T-helper 17 cell (primary cell): ENCODE measurements around the gene C9. TPM values are rescaled to one million over a fixed set of nuclear protein-coding genes. Genes with fewer than 3 reads are reported as not detected.
"Not testable (repeated sequence)": the region's sequence is repeated elsewhere in the genome, so short reads cannot be mapped to it uniquely, and the experiment has no call there.

Experiments used
- ATAC-seq: fragments of 150-1000 bp; cut with Tn5 transposase; 2 replicates; pipeline ENCODE4 v1.10.0; 2021; ENCODE audit warnings: mild to moderate bottlenecking, moderate library complexity
- DNase-seq, 3 donors: peaks; one replicate each; pipeline versions ENCODE4 v3.0.0 to v3.0.0-alpha.2; 2020 to 2021
- H3K9me3 ChIP-seq: one replicate; pipeline ENCODE4 v1.7.0; 2013; ENCODE audit warnings: low read length, mild to moderate bottlenecking; ENCODE audit not compliant: control insufficient read depth, poor library complexity, severe bottlenecking
- H3K27ac Mint-ChIP-seq: one replicate; pipeline ENCODE4 v1.8.0; 2022; ENCODE audit warnings: mild to moderate bottlenecking, moderate library complexity, mixed read lengths
- H3K27me3 Mint-ChIP-seq: one replicate; pipeline ENCODE4 v1.8.0; 2022; ENCODE audit warnings: mixed read lengths
- H3K36me3 Mint-ChIP-seq: one replicate; pipeline ENCODE4 v1.8.0; 2022; ENCODE audit warnings: low read depth, mixed read lengths
- H3K4me1 Mint-ChIP-seq: one replicate; pipeline ENCODE4 v1.8.0; 2022; ENCODE audit warnings: mild to moderate bottlenecking, mixed read lengths
- H3K4me3 Mint-ChIP-seq: one replicate; pipeline ENCODE4 v1.8.0; 2022; ENCODE audit warnings: mild to moderate bottlenecking, moderate library complexity, mixed read lengths
- total RNA-seq, 4 donors: library from RNA in 2 of 4; stranded (reverse) in 2 of 4; gene quantifications; one replicate each; pipeline ENCODE4 v1.2.3 and lab custom pipeline; 2022 to 2026

Gene C9
- total RNA-seq, 2 donors from 2014 or later: not detected

DNA sequence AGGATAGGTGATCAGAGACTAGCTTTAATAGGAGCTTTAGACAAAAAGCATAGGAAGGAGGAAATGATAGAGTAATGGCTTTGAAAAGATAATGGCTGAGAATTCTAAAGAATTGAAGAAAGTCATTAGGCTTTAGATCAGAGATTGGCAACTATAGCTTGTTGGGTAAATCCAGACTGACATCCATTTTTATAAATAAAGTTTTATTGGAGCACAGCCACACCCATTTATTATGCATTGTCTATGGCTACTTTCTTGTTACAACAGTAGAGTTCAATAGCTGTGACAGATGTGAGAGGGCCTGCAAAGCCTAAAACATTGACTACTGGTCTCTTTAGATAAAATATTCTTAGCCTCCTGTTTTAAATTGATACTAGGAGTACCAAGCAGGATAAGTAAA is 104.2 kb downstream of the C9 start:
- H3K9me3 ChIP-seq: no peaks in the 10 kb centered on the region
- ATAC-seq (no peak), DNase-seq (no peak)
- Mint-ChIP-seq H3K4me1 (peaks cover 11% of the 10 kb centered on the region), H3K4me3 (no peak overlapping the region), H3K27me3 (peaks cover 8% of the 10 kb centered on the region), H3K27ac (no peak overlapping the region), H3K36me3 (peaks cover 2% of the 10 kb centered on the region)

DNA sequence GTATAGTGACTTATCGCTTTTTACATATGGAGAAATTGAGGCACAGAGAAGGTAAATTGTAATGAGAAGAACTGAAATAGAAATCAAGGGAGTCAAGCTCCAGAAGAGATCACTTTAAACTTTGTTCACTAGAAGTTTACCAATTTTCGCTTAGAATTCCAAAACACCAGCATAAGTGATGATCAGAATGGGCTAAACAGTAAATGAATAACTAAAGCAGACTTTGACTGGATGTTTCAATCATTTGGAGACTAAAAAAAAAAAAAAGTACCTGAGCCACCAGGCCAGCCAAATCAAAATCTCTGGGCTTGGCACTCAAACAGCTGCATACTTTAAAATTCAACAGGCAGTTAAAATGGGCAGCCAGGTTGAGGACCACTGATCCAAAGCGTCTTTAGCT is 106.7 kb downstream of the C9 start:
- peaks cover 6% of the 10 kb centered on the region for H3K4me1 Mint-ChIP-seq
- H3K27me3 Mint-ChIP-seq: peaks cover 8% of the 10 kb centered on the region
- DNase-seq (no peak), ATAC-seq (no peak)
- H3K36me3 Mint-ChIP-seq: peaks cover 2% of the 10 kb centered on the region
- H3K4me3 Mint-ChIP-seq: no peak overlapping the region
- H3K27ac Mint-ChIP-seq: no peak overlapping the region
- no peaks in the 10 kb centered on the region for H3K9me3 ChIP-seq

DNA sequence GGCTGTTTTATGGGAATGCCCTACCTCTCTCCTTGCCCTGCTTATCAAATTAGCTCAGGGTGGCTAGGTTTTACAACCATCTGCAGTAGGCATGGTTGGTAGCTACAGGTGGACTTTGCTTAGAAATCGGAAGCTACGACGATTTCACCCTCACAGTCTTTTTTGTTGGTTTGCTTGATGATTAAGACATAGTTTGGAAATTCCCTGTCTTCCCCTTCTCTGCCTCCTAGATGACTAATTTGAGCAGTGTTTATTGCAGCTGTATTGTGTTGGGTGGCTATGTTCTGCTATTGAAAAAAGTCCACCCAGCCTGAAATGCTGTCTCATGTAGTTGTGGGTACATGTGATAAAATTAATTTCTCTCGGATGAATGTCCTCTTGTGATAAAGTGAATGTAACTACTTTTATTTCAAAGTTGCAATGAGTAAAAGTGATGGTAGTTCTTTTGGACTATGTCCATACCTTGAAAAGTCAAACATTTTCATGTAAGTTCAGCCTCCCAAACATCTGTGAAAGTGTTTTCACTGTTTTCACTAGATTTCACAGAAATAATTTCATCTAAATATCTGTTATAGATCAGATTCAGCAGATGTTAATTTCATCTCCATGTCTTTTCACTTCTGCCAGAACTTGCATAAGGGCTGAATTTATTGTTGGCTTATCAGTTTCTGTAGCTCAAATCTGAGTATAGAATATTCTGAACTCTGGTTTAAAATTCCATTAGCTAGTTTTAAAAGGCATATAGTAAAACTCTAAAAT is 107.6 kb downstream of the C9 start:
- Mint-ChIP-seq H3K27ac (no peak overlapping the region), H3K36me3 (peaks cover 2% of the 10 kb centered on the region), H3K4me3 (no peak overlapping the region), H3K27me3 (peaks cover 8% of the 10 kb centered on the region), H3K4me1 (peaks cover 6% of the 10 kb centered on the region)
- H3K9me3 ChIP-seq: no peaks in the 10 kb centered on the region
- DNase-seq: no peak
- ATAC-seq: no peak

DNA sequence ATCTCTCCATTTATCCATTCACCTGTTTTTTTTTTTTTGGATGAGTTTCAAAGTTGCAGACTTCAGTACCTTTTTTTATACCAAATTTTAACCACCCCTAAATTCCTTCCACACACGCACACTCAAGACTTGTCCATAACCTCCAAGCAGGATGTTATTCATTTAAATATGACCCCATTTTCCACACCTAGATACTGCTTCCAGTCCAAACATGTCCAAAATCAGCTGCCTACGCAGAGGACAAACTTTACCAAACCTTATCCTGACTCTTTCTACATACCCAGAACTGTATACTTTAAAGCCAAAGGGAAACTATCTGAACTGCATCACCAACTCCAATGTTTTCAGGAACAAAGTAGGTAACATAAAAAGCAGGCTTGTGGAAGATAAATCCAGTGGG is 108.9 kb downstream of the C9 start:
- peaks cover 8% of the 10 kb centered on the region for H3K27me3 Mint-ChIP-seq
- H3K36me3 Mint-ChIP-seq: peaks cover 2% of the 10 kb centered on the region
- DNase-seq: no peak
- no peak overlapping the region for H3K27ac Mint-ChIP-seq
- no peaks in the 10 kb centered on the region for H3K9me3 ChIP-seq
- H3K4me3 Mint-ChIP-seq: no peak overlapping the region
- H3K4me1 Mint-ChIP-seq: peaks cover 6% of the 10 kb centered on the region
- ATAC-seq: no peak

DNA sequence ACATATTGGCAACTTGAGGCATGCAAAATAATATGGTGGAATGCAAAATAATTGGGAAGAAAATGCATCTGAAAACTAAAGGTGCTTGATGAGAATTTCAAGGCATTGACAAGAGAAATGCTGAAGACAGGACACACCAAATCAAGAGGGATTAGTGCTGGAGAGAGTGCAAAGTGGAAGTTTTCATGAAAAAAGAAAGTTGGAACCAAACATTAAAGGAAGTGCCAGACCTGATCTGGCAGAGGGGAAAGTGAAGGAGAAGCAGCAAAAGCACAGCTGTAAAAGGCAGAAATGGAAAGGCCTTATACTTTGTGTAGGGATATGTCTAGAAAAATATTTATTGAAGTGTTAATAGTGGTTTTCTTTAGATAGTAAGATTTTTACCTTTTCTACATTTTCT is 109.6 kb downstream of the C9 start:
- no peaks in the 10 kb centered on the region for H3K9me3 ChIP-seq
- Mint-ChIP-seq H3K36me3 (peaks cover 2% of the 10 kb centered on the region), H3K4me3 (no peak overlapping the region), H3K4me1 (peaks cover 6% of the 10 kb centered on the region), H3K27ac (no peak overlapping the region), H3K27me3 (peaks cover 8% of the 10 kb centered on the region)
- no peak for DNase-seq
- ATAC-seq: no peak

DNA sequence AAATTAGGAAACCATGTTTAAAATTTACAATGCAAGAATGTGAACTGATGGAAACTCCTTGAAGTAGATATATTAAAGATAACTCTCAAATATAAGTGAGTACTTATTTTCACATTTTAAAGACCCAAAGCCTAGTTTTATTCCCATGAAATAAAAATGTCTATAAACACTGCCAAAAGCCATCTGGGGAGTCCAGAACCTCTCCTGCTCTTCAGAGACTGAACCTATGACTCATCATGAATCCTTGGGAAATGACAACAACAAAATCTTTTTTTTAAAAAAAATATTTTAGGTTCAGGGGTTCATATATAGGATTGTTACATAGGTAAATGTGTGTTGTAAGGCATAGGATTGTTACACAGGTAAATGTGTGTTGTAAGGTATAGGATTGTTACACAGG is 111.1 kb downstream of the C9 start:
- no peak for ATAC-seq
- DNase-seq: no peak
- Mint-ChIP-seq H3K4me3 (no peak overlapping the region), H3K36me3 (peaks cover 2% of the 10 kb centered on the region), H3K4me1 (peaks cover 4% of the 10 kb centered on the region), H3K27ac (no peak overlapping the region), H3K27me3 (peaks cover 8% of the 10 kb centered on the region)
- no peaks in the 10 kb centered on the region for H3K9me3 ChIP-seq

- no peaks in the 10 kb centered on the region for H3K4me1 Mint-ChIP-seq
- DNase-seq (no peak), ATAC-seq (no peak)
- H3K27ac Mint-ChIP-seq: no peak overlapping the region
- H3K36me3 Mint-ChIP-seq: no peaks in the 10 kb centered on the region
- no peak overlapping the region for H3K4me3 Mint-ChIP-seq
- no peaks in the 10 kb centered on the region for H3K9me3 ChIP-seq
- H3K27me3 Mint-ChIP-seq: no peaks in the 10 kb centered on the region
These were observed 114.6 kb downstream of the C9 start for GRCh38 chr5:39249564-39250274.

GRCh38 chr5:39249069-39249468 is 115.2 kb downstream of the C9 start:
- Mint-ChIP-seq H3K4me3 (no peak overlapping the region), H3K27ac (no peak overlapping the region), H3K36me3 (no peaks in the 10 kb centered on the region), H3K27me3 (no peaks in the 10 kb centered on the region), H3K4me1 (no peaks in the 10 kb centered on the region)
- DNase-seq: no peak
- no peaks in the 10 kb centered on the region for H3K9me3 ChIP-seq
- ATAC-seq: no peak

- Mint-ChIP-seq H3K4me3 (no peak overlapping the region), H3K36me3 (no peaks in the 10 kb centered on the region), H3K27me3 (no peaks in the 10 kb centered on the region), H3K27ac (no peak overlapping the region), H3K4me1 (no peaks in the 10 kb centered on the region)
- no peak for ATAC-seq
- DNase-seq: no peak
- no peaks in the 10 kb centered on the region for H3K9me3 ChIP-seq
These were observed 123.5 kb downstream of the C9 start for GRCh38 chr5:39240750-39241149.

GRCh38 chr5:39238366-39239105 is 125.8 kb downstream of the C9 start:
- H3K9me3 ChIP-seq: no peaks in the 10 kb centered on the region
- Mint-ChIP-seq H3K4me3 (no peak overlapping the region), H3K27ac (no peak overlapping the region), H3K27me3 (no peaks in the 10 kb centered on the region), H3K4me1 (no peaks in the 10 kb centered on the region), H3K36me3 (no peaks in the 10 kb centered on the region)
- no peak for DNase-seq
- ATAC-seq: no peak

GRCh38 chr5:39236718-39237117 is 127.6 kb downstream of the C9 start:
- Mint-ChIP-seq H3K4me3 (no peak overlapping the region), H3K27me3 (no peaks in the 10 kb centered on the region), H3K27ac (no peak overlapping the region), H3K4me1 (peaks cover 2% of the 10 kb centered on the region), H3K36me3 (no peaks in the 10 kb centered on the region)
- H3K9me3 ChIP-seq: no peaks in the 10 kb centered on the region
- ATAC-seq (no peak), DNase-seq (no peak)

DNA sequence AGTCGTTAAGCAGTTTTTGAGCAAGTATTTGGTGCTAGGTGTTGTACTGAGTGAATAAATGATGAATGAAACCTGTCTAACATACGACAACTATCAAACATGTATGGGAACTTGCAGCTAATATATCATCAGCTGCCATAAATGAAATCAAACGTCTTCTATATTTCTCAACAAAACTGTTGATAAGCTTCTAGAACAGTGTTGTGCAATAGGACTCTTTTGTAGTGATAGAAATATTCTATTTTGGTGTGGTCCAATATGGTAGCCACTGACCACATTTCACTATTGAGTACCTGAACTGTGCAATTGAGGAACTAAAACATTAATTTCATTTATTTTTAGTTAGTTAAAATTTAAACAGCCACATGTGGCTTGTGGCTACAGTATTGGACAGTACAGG is 128.6 kb downstream of the C9 start:
- Mint-ChIP-seq H3K27me3 (no peaks in the 10 kb centered on the region), H3K4me1 (peaks cover 6% of the 10 kb centered on the region), H3K36me3 (no peaks in the 10 kb centered on the region), H3K4me3 (no peak overlapping the region), H3K27ac (no peak overlapping the region)
- DNase-seq (no peak), ATAC-seq (no peak)
- no peaks in the 10 kb centered on the region for H3K9me3 ChIP-seq

DNA sequence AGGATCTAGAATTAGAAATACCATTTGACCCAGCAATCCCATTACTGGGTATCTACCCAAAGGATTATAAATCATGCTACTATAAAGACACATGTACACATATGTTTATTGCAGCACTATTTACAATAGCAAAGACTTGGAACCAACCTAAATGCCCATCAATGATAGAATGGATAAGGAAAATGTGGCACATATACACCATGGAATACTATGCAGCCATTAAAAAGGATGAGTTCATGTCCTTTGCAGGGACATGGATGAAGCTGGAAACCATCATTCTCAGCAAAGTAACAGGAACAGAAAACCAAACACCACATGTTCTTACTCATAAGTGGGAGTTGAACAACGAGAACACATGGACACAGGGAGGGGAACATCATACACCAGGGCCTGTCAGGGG is 129.8 kb downstream of the C9 start:
- not testable (repeated sequence) for H3K36me3 Mint-ChIP-seq, H3K27me3 Mint-ChIP-seq, H3K4me3 Mint-ChIP-seq, DNase-seq, H3K27ac Mint-ChIP-seq, H3K9me3 ChIP-seq, H3K4me1 Mint-ChIP-seq, ATAC-seq
